Neural progenitor cell (in vitro differentiated cells): ENCODE measurements around the gene PIP4K2A.

Experiments used
- EZH2 ChIP-seq: fragments of 200-600 bp; sonication (generic); IDR thresholded peaks from 2 replicates; pipeline ENCODE4 v1.6.1; 2017; ENCODE audit warnings: antibody characterized with exemption, mild to moderate bottlenecking, moderate library complexity
- TF ChIP-seq, protein P1 (sequence below): fragments of 200-600 bp; sonication (generic); IDR thresholded peaks from 2 replicates; pipeline ENCODE4 v1.5.1; 2017; ENCODE audit warnings: antibody characterized with exemption, mild to moderate bottlenecking

DNA sequence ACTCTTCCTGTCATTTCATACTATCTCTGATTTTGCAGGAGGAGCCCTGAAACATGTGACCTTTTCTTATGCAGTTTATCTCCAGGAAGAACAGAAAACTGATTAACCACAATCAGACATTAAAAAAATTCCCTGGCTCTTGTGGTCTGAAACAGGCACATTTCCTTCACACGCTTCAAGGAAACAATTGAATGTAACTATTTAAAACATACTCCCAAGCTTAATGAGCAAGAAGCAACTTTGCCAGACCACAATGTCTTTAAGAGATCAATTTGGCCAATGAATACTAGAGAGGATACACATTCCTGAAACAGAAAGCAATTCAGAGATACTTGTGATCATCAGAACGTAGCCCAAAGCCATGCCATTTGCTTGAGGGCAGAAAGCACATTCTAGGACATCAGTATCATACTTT is 65.8 kb downstream of the PIP4K2A start:
- TF ChIP-seq, protein P1, sequence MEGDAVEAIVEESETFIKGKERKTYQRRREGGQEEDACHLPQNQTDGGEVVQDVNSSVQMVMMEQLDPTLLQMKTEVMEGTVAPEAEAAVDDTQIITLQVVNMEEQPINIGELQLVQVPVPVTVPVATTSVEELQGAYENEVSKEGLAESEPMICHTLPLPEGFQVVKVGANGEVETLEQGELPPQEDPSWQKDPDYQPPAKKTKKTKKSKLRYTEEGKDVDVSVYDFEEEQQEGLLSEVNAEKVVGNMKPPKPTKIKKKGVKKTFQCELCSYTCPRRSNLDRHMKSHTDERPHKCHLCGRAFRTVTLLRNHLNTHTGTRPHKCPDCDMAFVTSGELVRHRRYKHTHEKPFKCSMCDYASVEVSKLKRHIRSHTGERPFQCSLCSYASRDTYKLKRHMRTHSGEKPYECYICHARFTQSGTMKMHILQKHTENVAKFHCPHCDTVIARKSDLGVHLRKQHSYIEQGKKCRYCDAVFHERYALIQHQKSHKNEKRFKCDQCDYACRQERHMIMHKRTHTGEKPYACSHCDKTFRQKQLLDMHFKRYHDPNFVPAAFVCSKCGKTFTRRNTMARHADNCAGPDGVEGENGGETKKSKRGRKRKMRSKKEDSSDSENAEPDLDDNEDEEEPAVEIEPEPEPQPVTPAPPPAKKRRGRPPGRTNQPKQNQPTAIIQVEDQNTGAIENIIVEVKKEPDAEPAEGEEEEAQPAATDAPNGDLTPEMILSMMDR, result no peak
- TF ChIP-seq EZH2, result no peak
